SH-SY5Y (cell line): ENCODE measurements around the gene EML5.

Experiments
- GATA2 ChIP-seq: IDR thresholded peaks from 2 replicates; pipeline ENCODE4 v1.6.1; 2011; ENCODE audit warnings: mild to moderate bottlenecking, low read depth, low read length
- GATA3 ChIP-seq: IDR thresholded peaks from 2 replicates; pipeline ENCODE4 v1.6.1; 2011; ENCODE audit warnings: low read depth, mild to moderate bottlenecking, low read length, moderate library complexity

DNA sequence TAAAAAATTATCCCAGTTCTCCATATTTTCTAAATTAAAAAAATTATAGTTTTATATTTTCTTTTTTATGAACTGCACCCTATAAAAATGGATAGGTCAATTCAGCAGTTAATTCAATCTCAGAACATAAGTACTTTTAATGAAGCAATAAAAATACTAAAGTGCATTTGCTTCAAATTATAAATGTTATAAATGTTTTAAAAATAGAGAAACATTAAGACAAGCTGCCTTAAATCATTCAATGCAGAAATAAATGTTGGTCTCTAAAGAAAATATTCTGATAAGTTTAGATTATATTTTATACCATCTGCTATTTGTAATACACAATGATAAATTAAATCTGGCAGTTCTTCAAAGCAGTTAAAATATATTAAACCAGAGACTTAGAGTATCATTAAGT, 164.3 kb downstream of the EML5 start:
- TF ChIP-seq GATA3 = no peak
- no peak for TF ChIP-seq GATA2
